ENCODE measurements around the gene LRRTM1.

LRRTM1 gene

DNA sequence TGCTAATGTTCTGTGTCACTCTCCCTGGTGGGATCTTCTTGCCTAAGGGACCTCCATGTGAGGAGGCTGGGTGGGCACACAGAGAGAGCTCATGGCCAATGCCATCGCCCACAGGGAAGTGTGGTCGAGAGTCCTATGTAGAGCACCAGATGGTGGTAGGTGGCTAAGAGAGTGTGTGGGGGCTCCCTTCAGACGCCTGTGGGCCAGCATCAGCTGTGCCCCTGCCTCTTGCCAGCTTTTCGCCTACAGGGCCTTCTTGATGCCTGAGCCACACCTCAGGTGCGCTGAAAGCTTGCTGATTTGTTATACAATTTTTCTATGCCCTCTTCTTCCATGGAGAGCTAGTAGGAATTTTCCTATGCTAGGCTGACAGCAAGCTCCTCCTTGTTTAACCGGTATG is 38.3 kb downstream of the LRRTM1 start:
- H3K27me3 ChIP-seq (replicated peaks; ENCODE audit: control insufficient read depth, insufficient read depth, low read length): no peaks in the 10 kb centered on the region
- TF ChIP-seq, protein P1, sequence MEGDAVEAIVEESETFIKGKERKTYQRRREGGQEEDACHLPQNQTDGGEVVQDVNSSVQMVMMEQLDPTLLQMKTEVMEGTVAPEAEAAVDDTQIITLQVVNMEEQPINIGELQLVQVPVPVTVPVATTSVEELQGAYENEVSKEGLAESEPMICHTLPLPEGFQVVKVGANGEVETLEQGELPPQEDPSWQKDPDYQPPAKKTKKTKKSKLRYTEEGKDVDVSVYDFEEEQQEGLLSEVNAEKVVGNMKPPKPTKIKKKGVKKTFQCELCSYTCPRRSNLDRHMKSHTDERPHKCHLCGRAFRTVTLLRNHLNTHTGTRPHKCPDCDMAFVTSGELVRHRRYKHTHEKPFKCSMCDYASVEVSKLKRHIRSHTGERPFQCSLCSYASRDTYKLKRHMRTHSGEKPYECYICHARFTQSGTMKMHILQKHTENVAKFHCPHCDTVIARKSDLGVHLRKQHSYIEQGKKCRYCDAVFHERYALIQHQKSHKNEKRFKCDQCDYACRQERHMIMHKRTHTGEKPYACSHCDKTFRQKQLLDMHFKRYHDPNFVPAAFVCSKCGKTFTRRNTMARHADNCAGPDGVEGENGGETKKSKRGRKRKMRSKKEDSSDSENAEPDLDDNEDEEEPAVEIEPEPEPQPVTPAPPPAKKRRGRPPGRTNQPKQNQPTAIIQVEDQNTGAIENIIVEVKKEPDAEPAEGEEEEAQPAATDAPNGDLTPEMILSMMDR (IDR thresholded peaks at IDR 0.05; ENCODE audit: insufficient read depth, low read length, poor library complexity, severe bottlenecking): no peak
- no peak overlapping the region for H3K4me3 ChIP-seq (replicated peaks; ENCODE audit: low read depth, low read length)
- no peaks in the 10 kb centered on the region for H3K36me3 ChIP-seq (ENCODE audit: control insufficient read depth, insufficient read depth, low read length)
- DNase-seq (ENCODE audit: extremely low read depth, insufficient read length): no peak

DNA sequence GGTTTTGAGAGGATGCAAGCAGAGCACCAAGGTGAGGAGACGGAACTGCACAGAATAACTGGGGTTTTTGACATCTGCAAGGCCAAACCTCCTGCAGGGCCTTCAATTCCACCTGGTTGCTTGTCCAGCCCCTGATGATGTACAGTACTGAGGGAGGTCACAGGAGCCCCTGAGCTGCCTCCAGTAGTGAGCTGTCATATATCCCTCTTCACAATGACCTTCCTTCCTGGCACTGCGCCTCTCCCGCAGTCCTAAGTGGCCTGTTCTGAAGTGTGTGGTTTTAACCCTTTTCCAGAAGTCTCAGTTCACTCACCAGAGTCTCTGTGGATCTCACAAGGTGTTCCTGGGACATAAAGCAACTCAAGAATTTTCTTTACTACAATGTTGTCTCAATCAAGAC is 45.3 kb downstream of the LRRTM1 start:
- TF ChIP-seq, protein P1 (IDR thresholded peaks at IDR 0.05; ENCODE audit: insufficient read depth, low read length, poor library complexity, severe bottlenecking): no peak
- Histone ChIP-seq H3K36me3 (ENCODE audit: control insufficient read depth, insufficient read depth, low read length) (no peaks in the 10 kb centered on the region), H3K4me3 (replicated peaks; ENCODE audit: low read depth, low read length) (no peak overlapping the region), H3K27me3 (replicated peaks; ENCODE audit: control insufficient read depth, insufficient read depth, low read length) (no peaks in the 10 kb centered on the region)
- DNase-seq (ENCODE audit: extremely low read depth, insufficient read length): no peak

DNA sequence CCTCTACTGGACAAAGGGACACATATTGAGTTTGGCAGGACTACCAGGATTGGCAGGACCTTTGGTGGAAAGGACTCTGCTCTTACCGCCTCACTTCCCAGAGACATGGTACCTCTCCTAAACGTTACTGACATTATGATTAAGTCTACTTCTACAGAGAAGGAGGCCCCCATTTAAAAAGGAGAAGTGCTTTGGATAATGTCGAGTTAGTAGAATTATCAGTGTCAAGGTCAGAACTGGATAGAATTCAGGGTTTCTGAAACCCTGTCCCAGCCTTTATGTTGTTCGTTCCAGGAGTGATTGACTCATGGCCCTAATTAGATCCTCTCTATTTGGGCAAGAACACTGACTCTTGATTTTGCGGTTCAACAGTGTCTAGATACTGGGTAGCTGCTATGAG is 45.8 kb downstream of the LRRTM1 start:
- Histone ChIP-seq H3K36me3 (ENCODE audit: control insufficient read depth, insufficient read depth, low read length) (no peaks in the 10 kb centered on the region), H3K27me3 (replicated peaks; ENCODE audit: control insufficient read depth, insufficient read depth, low read length) (no peaks in the 10 kb centered on the region), H3K4me3 (replicated peaks; ENCODE audit: low read depth, low read length) (no peak overlapping the region)
- TF ChIP-seq, protein P1 (IDR thresholded peaks at IDR 0.05; ENCODE audit: insufficient read depth, low read length, poor library complexity, severe bottlenecking): no peak
- no peak for DNase-seq (ENCODE audit: extremely low read depth, insufficient read length)

DNA sequence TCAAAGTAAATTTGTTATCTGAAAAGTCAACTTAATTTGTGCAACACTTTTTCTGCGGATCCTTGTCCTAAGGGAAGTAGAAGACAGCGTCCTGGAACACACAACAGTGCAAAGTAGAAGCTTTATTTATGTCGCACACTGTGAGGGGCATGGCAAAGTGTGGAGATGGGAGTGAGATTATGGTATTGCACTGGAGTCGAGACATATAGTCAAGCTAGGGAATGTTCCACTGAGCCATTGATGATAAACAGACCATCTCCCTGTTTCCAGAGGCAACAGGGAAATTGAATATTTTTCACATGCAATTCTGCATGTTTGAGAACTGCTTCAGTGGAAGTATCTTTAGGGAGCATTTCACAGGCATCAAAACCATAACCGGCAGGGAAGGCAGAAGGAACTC is 46.2 kb downstream of the LRRTM1 start:
- no peaks in the 10 kb centered on the region for H3K36me3 ChIP-seq (ENCODE audit: control insufficient read depth, insufficient read depth, low read length)
- no peaks in the 10 kb centered on the region for H3K27me3 ChIP-seq (replicated peaks; ENCODE audit: control insufficient read depth, insufficient read depth, low read length)
- DNase-seq (ENCODE audit: extremely low read depth, insufficient read length): no peak
- H3K4me3 ChIP-seq (replicated peaks; ENCODE audit: low read depth, low read length): no peak overlapping the region
- TF ChIP-seq, protein P1 (IDR thresholded peaks at IDR 0.05; ENCODE audit: insufficient read depth, low read length, poor library complexity, severe bottlenecking): no peak

DNA sequence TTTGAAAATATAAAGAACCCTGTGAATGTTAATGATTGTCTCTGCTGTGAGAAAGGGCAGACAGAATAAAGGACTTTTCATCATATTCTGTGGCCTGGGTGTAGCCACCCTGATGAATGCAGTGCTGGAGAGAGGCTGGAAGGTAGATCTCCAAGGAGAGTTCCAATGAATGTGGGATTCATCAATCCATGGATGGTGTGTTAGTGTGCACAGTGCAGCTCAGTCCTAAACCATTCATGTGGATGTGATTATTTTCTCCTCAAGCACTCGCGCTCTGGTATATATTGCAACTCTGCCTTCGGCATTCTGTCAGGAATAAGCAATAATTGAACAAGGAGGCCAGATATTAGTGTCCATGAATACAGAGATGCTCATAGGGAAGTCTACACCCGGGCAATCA is 47.1 kb downstream of the LRRTM1 start:
- Histone ChIP-seq H3K36me3 (ENCODE audit: control insufficient read depth, insufficient read depth, low read length) (no peaks in the 10 kb centered on the region), H3K4me3 (replicated peaks; ENCODE audit: low read depth, low read length) (no peak overlapping the region), H3K27me3 (replicated peaks; ENCODE audit: control insufficient read depth, insufficient read depth, low read length) (no peaks in the 10 kb centered on the region)
- DNase-seq (ENCODE audit: extremely low read depth, insufficient read length): no peak
- TF ChIP-seq, protein P1 (IDR thresholded peaks at IDR 0.05; ENCODE audit: insufficient read depth, low read length, poor library complexity, severe bottlenecking): no peak

DNA sequence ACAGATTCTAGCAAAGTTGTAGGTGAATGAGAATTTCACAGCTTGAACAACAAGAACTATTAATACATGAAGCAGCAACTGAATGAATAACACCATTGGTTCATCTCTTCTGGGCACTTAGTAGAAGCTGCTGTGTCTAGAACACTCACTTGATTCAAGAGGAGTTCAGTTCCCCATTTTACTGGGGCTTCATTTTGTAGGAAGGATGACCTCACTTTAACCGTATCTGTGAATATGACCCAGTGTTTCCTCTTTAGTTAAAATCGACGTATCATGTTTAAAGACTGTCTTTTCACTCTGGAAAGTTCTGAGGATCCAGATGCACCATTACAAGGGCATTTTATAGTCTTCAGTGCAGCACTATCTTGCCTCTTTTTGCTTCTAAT is 47.8 kb downstream of the LRRTM1 start:
- no peak overlapping the region for H3K4me3 ChIP-seq (replicated peaks; ENCODE audit: low read depth, low read length)
- TF ChIP-seq, protein P1 (IDR thresholded peaks at IDR 0.05; ENCODE audit: insufficient read depth, low read length, poor library complexity, severe bottlenecking): no peak
- H3K36me3 ChIP-seq (ENCODE audit: control insufficient read depth, insufficient read depth, low read length): no peaks in the 10 kb centered on the region
- H3K27me3 ChIP-seq (replicated peaks; ENCODE audit: control insufficient read depth, insufficient read depth, low read length): no peaks in the 10 kb centered on the region
- DNase-seq (ENCODE audit: extremely low read depth, insufficient read length): no peak

All from GM06990 (cell line).